Prostate gland (tissue), 2 donors: Measurements from ENCODE around the gene ADISSP.

Experiments
- CTCF ChIP-seq, 4 experiments: fragments of 200-600 bp in 2 of 4; fragments of 450-650 bp in 2 of 4; sonication (generic) in 2 of 4; IDR thresholded peaks; 1 replicate in 3 of 4; 2 replicates in 1 of 4; pipeline ENCODE4 v1.5.1; 2016 to 2019; ENCODE audit warnings: antibody characterized with exemption in 4 of 4, mild to moderate bottlenecking in 2 of 4, moderate library complexity in 2 of 4
- POLR2A ChIP-seq: fragments of 450-650 bp; IDR thresholded peaks from one replicate; pipeline ENCODE4 v1.6.1; 2016; ENCODE audit warnings: antibody characterized with exemption, mild to moderate bottlenecking

- TF ChIP-seq POLR2A (no peak), CTCF (IDR thresholded peaks at IDR 0.05) (no peak)
Measured at GRCh38 chr20:3741836-3742458, 25.6 kb downstream of the ADISSP start.
